ENCODE measurements around the gene AATK. TPM values are rescaled to one million over a fixed set of nuclear protein-coding genes. Genes with fewer than 3 reads are reported as not detected.
A peak's percentile ranks its signal among the peaks of the same experiment; 100 is the strongest.

The AATK gene
- total and polyA plus RNA-seq, 9 of the 15 experiments (the other 6 are each of a cell fraction or from before 2014, with no cell fraction given) = 0.11 to 0.55 (median 0.38) TPM; not detected in 5

DNA sequence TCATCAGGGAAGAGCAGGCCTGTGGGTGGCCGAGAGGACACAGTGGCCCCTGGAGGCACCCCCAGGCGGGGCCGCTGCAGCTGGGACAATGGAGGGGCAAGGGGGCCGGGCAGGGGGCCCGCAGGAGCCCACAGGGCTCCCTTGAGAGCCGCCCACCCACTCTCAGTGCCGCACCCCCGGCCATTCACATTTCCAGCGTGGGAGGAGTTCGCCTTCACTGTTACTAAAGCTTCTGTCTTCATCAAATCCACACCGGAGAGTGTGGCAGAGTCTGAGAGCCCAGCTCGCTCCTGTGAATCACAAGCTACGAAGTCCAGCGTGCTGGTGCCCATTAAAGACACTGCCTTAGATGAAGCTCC is 21.6 kb downstream of the AATK start:
- intact Hi-C loops (cut with micrococcal nuclease) (loop anchor here (5.0 kb wide), 1 partner anchor 83 kb away; no protein-coding TSS in a partner anchor), in situ Hi-C loops (cut with MboI) (loop anchor here (25.0 kb wide), 1 partner anchor 93 kb away; the partner anchor contains the start of genes NDUFAF8 and TEPSIN)
- Histone ChIP-seq H3K4me1 (replicated peaks in 1 of 2; ENCODE audit: control insufficient read depth in 2 of 2, insufficient read depth in 2 of 2, low read length in 2 of 2) (peaks cover 9 to 41% of the 10 kb centered on the region in 2 experiments; a peak in 3 of 5 replicates), H3K4me2 (ENCODE audit: insufficient read depth, low read length) (no peak overlapping the region), H2AFZ (ENCODE audit: low read depth, low read length) (no peak overlapping the region), H3K79me2 (ENCODE audit: control insufficient read depth, insufficient read depth, low read length) (no peaks in the 10 kb centered on the region), H3K9me1 (ENCODE audit: control insufficient read depth, insufficient read depth, low read length) (no peaks in the 10 kb centered on the region), H3K9me3 (replicated peaks; ENCODE audit: control insufficient read depth, insufficient read depth, low read depth, low read length) (no peaks in the 10 kb centered on the region), H3K4me3 (no peak overlapping the region), H3K27me3 (ENCODE audit: control insufficient read depth in 2 of 2, insufficient read depth in 2 of 2, low read length in 2 of 2) (peaks cover 9 to 43% of the 10 kb centered on the region in 2 experiments; a peak in 4 of 5 replicates), H3K27ac (ENCODE audit: extremely low read depth, low read depth, low read length) (no peak overlapping the region), H4K20me1 (replicated peaks; ENCODE audit: control insufficient read depth, insufficient read depth, low read length) (no peaks in the 10 kb centered on the region), H3K36me3 (ENCODE audit: control insufficient read depth, insufficient read depth, low read length) (no peaks in the 10 kb centered on the region), H3K9ac (ENCODE audit: insufficient read depth in 1 of 2, low read depth in 2 of 2, low read length in 2 of 2) (peak overlapping the region in 1 of 2 experiments; percentile 17; a peak in 1 of 4 replicates)
- ChIA-PET CTCF (ENCODE audit: low intra/inter-chr PET ratio) (no interaction called here), POLR2A (interaction anchor here (0.6 to 2.8 kb wide), 4 partner anchors 9 to 832 kb away, joined by 3 to 15 read pairs (median 5); no protein-coding TSS in a partner anchor)
- BruUV-seq (replicated peaks) = no TSS peak
- DNase-seq (ENCODE audit: extremely low read depth in 1 of 4, low spot score in 3 of 4) = no peak
- TF ChIP-seq ZNF561 (CRISPR knock-in tag; conservative IDR thresholded peaks at IDR 0.05) = no peak
- TF ChIP-seq EGR1 (conservative IDR thresholded peaks at IDR 0.05) = 0 out of 2 replicates have a peak, but pooled peaks have one; percentile 8
- ATAC-seq = no peak
- FAIRE-seq = no peak
- WGBS (ENCODE audit: insufficient coverage, low coverage, missing lambda C conversion rate) = 16% methylated on average over 12 of the region's 14 CpGs

DNA sequence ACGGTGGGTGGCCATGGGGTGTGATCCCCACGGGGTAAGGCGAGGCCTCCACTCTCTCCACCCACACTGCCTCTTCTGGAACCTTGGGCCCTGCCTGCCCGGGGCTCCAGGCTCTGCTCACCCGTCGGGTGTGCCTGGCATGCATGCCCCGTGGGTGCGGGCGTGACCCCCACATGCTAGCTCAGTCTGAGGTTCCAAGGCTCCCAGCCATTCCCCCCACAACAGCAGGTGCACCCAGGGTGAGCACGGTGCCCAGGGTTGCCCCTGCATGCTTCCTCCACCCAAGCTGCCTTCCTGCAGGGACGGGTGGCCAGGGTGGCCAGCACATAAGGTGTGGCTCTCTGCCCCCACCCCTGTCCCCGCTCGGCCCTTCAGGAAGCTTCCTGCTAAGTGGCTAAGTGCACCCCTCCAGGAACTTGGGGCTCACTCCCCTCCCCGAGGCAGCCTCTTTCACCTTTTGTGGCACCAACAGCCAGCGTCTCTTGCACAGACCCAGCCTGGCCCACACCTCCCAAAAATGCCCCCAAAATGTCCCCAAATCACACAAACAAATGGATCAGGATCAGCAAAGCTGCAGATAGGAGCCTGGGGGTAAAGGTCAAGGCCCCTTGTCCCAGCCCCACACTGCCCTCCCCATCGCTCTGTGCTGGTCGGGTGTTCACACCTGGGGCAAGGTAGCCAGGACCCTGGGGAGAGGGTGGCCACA is 22.2 kb downstream of the AATK start:
- H3K9me3 ChIP-seq (replicated peaks; ENCODE audit: control insufficient read depth, insufficient read depth, low read depth, low read length) = no peaks in the 10 kb centered on the region
- intact Hi-C loops (cut with micrococcal nuclease) (loop anchor here (2.0 to 5.0 kb wide), 2 partner anchors 57 to 83 kb away; no protein-coding TSS in a partner anchor), in situ Hi-C loops (cut with MboI) (loop anchor here (25.0 kb wide), 1 partner anchor 93 kb away; the partner anchor contains the start of genes NDUFAF8 and TEPSIN)
- H3K79me2 ChIP-seq (ENCODE audit: control insufficient read depth, insufficient read depth, low read length) = no peaks in the 10 kb centered on the region
- no peak overlapping the region for H2AFZ ChIP-seq (ENCODE audit: low read depth, low read length)
- peaks cover 8 to 38% of the 10 kb centered on the region in 2 experiments; a peak in 4 of 5 replicates for H3K27me3 ChIP-seq (ENCODE audit: control insufficient read depth in 2 of 2, insufficient read depth in 2 of 2, low read length in 2 of 2)
- DNase-seq (ENCODE audit: extremely low read depth in 1 of 4, low spot score in 3 of 4) = no peak
- H3K4me3 ChIP-seq = no peak overlapping the region
- CTCF ChIA-PET (ENCODE audit: low intra/inter-chr PET ratio) = interaction anchor here (2.4 kb wide), 1 partner anchor 98 kb away, joined by 17 read pairs; no protein-coding TSS in a partner anchor
- no peak overlapping the region for H3K27ac ChIP-seq (ENCODE audit: extremely low read depth, low read depth, low read length)
- POLR2A ChIA-PET = interaction anchor here (0.6 to 2.8 kb wide), 5 partner anchors 9 to 833 kb away, joined by 3 to 15 read pairs (median 5); no protein-coding TSS in a partner anchor
- ATAC-seq = no peak
- H3K9ac ChIP-seq (ENCODE audit: insufficient read depth in 1 of 2, low read depth in 2 of 2, low read length in 2 of 2) = no peak overlapping the region; a peak in 1 of 4 replicates
- H3K36me3 ChIP-seq (ENCODE audit: control insufficient read depth, insufficient read depth, low read length) = no peaks in the 10 kb centered on the region
- no peaks in the 10 kb centered on the region for H4K20me1 ChIP-seq (replicated peaks; ENCODE audit: control insufficient read depth, insufficient read depth, low read length)
- no peak overlapping the region for H3K4me2 ChIP-seq (ENCODE audit: insufficient read depth, low read length)
- no TSS peak for BruUV-seq (replicated peaks)
- FAIRE-seq = no peak
- WGBS (ENCODE audit: insufficient coverage, low coverage, missing lambda C conversion rate) = 35% methylated on average over 17 of the region's 17 CpGs
- H3K4me1 ChIP-seq (replicated peaks in 1 of 2; ENCODE audit: control insufficient read depth in 2 of 2, insufficient read depth in 2 of 2, low read length in 2 of 2) = peaks cover 9 to 37% of the 10 kb centered on the region in 2 experiments; a peak in 3 of 5 replicates
- H3K9me1 ChIP-seq (ENCODE audit: control insufficient read depth, insufficient read depth, low read length) = no peaks in the 10 kb centered on the region
- TF ChIP-seq NELFE (IDR thresholded peaks at IDR 0.05; ENCODE audit: insufficient read depth, insufficient read length) (no peak), FUS (optimal IDR thresholded peaks at IDR 0.05; ENCODE audit: low read depth, low read length) (no peak), WHSC1 (IDR thresholded peaks at IDR 0.05; ENCODE audit: low read length) (no peak), CXXC5 (CRISPR knock-in tag; IDR thresholded peaks at IDR 0.05) (no peak), ZNF76 (CRISPR knock-in tag; IDR thresholded peaks at IDR 0.05; ENCODE audit: borderline replicate concordance) (no peak), CBX3 (IDR thresholded peaks at IDR 0.05; ENCODE audit: borderline replicate concordance in 1 of 2, low read length in 2 of 2) (no peak), IRF2 (CRISPR knock-in tag; IDR thresholded peaks at IDR 0.05) (no peak), TEAD4 (IDR thresholded peaks at IDR 0.05; ENCODE audit: low read length) (no peak), TEAD4 (CRISPR knock-in tag; IDR thresholded peaks at IDR 0.05; ENCODE audit: borderline replicate concordance) (no peak)
- TF ChIP-seq, protein P1, sequence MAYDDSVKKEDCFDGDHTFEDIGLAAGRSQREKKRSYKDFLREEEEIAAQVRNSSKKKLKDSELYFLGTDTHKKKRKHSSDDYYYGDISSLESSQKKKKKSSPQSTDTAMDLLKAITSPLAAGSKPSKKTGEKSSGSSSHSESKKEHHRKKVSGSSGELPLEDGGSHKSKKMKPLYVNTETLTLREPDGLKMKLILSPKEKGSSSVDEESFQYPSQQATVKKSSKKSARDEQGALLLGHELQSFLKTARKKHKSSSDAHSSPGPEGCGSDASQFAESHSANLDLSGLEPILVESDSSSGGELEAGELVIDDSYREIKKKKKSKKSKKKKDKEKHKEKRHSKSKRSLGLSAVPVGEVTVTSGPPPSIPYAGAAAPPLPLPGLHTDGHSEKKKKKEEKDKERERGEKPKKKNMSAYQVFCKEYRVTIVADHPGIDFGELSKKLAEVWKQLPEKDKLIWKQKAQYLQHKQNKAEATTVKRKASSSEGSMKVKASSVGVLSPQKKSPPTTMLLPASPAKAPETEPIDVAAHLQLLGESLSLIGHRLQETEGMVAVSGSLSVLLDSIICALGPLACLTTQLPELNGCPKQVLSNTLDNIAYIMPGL (CRISPR knock-in tag; IDR thresholded peaks at IDR 0.05) = no peak
